ENCODE measurements around the gene ANAPC16.
"Not testable (repeated sequence)": the region's sequence is repeated elsewhere in the genome, so short reads cannot be mapped to it uniquely, and the experiment has no call there.

The ANAPC16 gene

DNA sequence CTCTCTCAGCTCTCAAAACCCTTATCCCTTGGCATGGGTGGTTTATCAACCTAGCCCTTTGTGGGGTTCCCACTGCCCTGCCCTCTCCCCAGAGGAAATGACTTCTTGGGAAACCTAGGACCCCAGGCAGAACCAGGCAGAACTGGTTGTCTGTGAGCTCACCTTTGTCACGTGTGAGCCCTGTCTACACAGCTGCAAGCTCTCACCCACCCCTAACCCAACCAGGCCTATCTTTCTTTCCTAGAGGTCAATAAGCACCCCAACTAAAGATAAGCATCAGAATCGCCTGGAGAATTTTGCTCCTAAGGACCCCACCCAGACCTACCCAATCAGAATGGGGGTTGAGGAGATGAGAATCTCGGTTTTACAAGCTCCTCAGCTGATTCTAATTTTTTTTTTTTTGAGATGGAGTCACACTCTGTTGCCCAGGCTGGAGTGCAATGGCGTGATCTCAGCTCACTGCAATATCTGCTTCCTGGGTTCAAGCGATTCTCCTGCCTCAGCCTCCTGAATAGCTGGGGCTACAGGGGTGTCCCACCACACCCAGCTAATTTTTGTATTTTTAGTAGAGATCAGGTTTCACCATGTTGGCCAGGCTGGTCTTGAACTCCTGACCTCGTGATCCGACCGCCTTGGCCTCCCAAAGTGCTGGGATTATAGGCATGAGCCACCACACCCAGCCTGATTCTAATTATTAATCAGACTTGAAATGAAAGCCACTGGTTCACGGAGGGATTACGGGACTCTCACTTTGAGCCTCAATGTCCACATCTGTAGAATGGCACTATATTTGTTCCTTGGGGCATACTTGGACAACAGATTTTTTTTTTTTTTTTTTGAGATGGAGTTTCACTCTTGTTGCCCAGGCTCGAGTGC, 50.4 kb downstream of the ANAPC16 start:
- no peak for DNase-seq

DNA sequence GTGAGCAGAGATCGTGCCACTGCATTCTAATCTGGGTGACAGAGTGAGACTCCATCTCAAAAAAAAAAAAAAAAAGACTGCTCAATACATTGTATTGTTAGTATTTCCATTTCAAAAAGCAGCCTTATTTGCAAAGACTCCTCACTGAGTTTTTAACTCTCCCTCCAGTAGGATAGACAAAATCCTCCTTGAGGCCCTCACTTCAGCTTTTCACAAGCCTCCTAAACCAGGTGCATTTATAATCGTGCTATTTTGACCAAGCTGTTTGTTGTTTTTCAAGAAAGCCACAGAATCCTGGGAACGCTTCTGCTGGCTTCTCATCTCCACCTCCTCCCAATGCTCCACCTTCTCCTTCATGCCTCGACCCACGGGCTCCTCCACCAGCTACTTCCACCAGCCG, 51.6 kb downstream of the ANAPC16 start:
- DNase-seq: no peak

DNA sequence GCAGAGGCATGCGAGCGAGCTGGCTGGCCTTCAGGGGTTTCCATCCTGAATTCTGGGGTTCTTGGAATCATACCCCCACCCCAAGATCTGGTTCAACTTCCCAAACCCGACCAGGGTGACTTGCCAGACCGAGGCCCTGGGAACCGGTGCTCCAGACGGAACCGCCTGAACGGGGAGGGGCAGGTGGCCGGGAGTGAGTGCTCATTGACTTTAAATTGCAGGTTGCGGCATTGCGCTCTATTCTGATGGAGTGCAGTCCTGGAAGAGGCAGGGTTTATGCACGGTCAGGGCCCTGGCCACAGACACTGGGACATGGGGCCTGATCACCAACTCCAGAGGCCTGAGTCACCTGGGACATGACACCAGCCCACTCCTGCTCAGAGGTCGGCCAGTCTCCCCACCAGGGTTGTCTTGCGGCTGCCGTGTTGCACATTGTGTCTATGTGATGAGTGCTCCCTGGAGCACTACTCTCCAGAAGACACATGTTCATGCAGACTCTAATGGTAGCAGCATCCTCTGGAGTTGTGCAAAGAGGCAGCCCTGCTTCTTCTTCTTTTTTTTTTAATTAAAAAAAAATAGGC, 52.1 kb downstream of the ANAPC16 start:
- no peak for DNase-seq

DNA sequence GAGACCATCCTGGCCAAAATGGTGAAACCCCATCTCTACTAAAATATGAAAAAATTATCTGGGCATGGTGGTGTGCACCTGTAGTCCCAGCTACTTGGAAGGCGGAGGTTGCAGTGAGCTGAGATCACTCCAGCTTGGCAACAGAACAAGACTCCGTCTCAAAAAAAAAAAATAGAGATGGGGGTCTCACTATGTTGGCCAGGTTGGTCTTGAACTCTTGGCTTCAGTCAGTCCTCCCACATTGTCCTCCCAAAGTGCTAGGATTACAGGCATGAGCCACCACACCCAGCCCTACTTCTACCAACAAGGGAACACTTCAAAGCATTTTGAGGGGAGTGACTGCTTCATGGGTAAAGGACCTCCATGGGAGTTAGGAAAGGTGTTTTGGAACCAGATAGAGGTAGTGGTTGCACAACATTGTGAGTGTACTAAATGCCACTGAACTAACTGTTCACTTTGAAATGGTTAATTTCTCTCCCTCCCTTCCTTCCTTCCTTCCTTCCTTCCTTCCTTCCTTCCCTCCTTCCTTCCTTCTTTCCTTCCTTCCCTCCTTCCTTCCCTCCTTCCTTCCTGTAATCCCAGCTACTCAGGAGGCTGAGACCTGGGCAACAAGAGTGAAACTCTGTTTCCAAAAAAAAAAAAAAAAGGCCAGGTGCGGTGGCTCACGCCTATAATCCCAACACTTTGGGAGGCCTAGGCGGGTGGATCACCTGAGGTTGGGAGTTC, 52.8 kb downstream of the ANAPC16 start:
- not testable (repeated sequence) for DNase-seq

DNA sequence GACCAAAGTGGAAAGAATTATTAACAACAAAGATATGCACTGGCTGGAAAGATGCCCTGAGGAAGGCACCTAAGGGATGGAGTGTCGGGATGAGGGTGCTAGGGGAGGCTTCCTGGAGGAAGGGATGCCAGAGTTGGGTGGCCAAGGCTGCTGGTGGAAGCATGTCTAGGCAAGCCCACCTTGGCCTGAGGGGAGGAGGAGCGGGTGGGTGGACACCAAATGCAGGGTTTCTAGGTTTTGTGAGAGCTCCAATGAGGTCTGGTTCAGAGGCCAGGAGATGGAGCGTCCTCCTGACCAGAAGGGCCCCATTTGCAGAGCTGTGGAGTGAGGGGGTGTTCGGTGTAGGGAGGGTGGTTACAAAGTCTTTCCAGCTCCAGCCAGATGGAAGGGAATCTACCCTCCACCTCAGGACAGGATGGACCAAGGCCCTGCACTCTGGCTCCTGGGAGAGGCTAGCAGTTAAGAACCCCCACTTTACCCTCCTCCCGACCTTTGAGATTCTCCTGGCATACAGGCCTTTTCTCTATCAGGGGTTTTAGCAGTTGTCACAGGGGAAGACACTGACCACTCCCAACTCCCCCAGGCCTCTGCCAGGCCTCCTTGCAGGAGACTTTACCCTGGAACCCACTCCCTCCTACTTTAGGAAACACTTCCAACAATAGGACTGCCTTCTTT, 54.9 kb downstream of the ANAPC16 start:
- DNase-seq: no peak

DNA sequence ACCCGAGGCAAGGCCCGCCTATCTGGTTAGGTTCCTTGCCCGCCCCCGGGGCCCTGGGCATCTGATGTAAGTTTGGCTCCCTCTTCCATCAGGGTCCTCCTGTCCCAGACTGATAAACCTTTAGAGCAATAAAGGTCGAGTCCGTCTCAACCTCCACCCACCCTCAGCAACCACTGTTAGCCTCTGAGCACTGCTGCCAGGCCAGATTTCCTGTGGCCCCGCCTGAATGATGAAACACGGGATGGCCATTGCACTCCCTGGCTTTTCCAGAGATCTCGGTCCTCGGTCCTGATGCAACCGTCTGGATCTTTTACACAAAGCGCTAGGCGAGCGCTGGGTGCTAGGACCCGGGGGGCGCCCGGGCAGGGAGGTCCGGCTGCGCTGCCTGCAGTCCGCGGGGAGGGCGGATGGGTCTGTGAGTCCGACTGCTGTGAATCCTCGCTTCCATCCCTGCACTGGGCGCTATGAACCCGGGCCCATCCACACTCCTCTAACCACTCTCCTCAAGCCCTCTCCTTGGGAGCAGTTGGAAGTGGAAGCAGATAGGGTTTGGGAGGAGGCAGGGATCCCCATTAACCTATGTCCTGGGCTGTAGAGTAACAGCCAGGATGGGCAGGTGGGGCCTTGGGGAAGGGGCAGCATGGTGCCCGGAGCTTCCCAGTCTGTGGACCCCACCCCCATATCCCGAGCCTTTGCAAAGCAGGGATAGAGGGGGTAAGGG, 57.0 kb downstream of the ANAPC16 start:
- no peak for DNase-seq

DNA sequence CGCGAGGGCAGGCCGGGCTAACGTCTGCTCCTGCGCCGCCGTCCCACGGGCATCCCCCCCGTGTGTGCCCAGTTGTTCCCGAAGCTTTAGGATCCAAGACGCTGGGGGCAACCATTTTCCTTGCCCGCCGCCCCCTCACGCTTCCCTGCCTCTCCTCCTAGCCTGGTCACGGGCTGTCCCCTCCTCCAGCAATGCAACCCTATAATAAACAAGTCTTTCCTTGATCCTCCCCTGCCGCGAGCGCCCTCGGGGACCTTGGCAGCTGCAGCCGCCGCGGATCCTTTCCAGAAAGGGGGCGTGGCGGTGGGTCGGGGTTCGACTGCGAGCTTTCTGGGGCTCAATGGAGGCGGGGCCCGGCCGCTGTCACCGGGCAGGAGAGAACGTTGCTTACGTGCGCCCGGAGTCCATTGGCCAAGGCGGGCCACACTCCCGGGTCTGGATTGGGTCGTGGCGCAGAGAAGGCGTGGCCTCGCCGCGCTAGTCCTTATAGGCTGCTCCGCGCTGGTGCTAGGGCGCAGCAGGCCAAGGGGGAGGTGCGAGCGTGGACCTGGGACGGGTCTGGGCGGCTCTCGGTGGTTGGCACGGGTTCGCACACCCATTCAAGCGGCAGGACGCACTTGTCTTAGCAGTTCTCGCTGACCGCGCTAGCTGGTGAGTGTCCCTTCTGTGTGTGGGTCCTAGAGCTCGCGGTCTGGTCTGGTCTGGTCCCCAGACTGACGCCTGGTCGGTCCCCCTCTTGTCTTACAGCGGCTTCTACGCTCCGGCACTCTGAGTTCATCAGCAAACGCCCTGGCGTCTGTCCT, 57.8 kb downstream of the ANAPC16 start, which contains the start of gene DDIT4:
TSS of gene DDIT4 (plus strand) at position 515 of the 803 bp plus-strand sequence. CDS start 293 bp downstream, outside the sequence.
- DNase-seq: peak; percentile 97

DNA sequence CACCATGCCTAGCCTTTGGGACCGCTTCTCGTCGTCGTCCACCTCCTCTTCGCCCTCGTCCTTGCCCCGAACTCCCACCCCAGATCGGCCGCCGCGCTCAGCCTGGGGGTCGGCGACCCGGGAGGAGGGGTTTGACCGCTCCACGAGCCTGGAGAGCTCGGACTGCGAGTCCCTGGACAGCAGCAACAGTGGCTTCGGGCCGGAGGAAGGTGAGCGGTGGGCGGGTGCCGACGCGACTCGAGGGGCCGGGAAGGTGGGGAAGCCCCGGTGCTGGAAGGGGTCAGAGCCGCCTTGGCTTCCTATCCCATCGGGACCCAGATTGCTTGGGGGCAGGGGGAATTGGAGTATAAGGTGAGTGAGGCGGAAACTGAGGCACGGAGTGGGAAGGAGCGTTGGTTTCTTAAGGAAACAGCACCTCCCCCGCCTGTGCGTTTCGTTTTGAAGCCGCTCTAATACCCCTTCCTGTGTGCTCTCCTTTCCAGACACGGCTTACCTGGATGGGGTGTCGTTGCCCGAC, 58.5 kb downstream of the ANAPC16 start:
- no peak for DNase-seq

DNA sequence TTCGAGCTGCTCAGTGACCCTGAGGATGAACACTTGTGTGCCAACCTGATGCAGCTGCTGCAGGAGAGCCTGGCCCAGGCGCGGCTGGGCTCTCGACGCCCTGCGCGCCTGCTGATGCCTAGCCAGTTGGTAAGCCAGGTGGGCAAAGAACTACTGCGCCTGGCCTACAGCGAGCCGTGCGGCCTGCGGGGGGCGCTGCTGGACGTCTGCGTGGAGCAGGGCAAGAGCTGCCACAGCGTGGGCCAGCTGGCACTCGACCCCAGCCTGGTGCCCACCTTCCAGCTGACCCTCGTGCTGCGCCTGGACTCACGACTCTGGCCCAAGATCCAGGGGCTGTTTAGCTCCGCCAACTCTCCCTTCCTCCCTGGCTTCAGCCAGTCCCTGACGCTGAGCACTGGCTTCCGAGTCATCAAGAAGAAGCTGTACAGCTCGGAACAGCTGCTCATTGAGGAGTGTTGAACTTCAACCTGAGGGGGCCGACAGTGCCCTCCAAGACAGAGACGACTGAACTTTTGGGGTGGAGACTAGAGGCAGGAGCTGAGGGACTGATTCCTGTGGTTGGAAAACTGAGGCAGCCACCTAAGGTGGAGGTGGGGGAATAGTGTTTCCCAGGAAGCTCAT, 59.0 kb downstream of the ANAPC16 start:
- peak; percentile 66 to 68 for DNase-seq

DNA sequence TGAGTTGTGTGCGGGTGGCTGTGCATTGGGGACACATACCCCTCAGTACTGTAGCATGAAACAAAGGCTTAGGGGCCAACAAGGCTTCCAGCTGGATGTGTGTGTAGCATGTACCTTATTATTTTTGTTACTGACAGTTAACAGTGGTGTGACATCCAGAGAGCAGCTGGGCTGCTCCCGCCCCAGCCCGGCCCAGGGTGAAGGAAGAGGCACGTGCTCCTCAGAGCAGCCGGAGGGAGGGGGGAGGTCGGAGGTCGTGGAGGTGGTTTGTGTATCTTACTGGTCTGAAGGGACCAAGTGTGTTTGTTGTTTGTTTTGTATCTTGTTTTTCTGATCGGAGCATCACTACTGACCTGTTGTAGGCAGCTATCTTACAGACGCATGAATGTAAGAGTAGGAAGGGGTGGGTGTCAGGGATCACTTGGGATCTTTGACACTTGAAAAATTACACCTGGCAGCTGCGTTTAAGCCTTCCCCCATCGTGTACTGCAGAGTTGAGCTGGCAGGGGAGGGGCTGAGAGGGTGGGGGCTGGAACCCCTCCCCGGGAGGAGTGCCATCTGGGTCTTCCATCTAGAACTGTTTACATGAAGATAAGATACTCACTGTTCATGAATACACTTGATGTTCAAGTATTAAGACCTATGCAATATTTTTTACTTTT, 59.7 kb downstream of the ANAPC16 start:
- DNase-seq: no peak

DNA sequence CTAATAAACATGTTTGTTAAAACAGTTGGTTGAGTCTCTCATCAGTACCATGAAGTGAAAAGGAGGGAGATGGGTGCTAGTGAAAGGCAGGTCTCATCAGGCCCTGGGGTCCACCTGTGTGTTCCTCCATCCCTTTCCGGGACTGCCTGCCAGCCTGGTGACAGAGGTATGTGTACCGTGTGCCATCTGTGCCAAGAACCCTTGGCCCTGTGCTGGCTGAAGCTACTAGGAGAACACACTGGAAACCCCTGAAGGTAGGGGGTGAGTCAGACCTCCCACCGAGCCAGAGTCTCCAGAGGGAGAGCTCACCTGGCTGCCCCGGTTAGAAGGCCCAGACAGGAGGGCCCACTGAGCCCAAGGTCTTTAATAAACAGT, 60.2 kb downstream of the ANAPC16 start:
- peak in 1 of 2 experiments; percentile 50 for DNase-seq

DNA sequence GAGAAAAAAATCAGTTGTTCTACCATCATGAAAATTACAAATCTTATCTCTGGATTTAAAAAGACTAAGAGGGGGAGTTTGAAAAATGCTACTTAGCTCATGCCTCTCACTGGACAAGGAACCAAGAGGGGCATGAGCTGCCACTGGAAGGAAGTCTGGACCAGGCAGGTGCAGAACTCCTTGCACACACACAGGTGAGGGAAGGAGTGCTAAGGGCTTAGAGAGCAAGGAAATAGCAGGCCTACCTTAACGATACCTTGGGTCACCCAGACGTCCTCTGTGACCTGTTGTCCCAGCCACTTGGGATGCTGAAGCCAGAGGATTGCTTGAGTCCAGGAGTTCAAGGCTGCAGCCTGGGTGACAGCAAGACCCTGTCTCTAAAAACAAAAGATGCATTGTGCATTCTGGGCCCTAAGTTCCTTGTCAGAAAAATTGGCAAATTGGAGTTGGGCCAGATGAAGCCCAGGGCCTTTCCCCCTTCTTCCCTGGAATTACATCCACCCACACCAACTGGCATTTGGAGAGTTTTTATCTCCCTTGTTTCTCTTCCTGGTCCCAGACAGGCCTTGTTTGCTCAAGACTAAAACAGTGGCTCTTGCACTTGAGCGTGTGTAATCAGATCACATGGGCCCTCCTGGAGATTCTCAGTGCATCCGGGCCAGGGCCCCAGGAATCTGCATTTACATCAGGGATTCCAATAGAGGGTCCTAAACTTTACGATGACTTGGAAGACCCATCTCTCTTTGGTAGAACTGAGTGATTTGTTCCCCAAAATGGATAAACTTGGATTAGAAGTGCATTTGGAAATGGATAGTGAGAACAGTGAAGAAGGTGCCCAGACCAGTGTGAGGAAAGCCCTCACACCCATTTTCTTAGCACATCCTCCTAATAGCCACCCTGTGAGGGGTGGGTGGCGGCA, 60.9 kb downstream of the ANAPC16 start:
- no peak for DNase-seq

DNA sequence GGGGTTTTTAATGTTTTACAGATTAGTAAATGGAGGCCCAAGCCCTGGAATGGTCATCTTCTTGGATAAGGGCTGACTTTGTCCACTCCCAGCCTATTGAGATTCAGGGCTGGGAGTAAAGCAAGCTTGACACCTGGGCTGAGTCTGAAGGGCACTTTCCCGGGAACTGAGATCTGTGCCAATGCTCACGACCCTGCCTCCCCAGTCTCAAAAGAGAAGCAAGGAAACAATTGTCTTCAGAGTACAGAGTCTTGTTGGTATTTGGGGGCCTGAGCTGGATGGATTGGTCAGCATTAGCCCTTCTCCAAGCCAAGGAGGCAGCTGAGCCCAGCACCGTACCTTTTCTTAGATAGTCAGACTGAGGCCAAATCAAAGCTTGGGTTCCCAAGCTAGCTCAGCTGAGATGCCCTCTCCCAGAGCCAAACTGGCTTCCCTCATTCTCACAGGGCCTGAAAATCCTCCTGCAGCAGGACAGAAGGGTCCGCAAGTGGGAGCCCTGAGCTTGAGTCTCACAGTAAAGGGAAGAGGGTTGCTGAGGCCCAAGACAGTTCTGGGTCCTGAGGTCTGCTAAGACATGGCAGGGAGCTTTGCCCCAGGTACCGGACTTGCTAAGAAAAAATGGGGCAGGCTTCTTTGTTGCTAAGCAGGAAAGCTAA, 61.7 kb downstream of the ANAPC16 start:
- no peak for DNase-seq

DNA sequence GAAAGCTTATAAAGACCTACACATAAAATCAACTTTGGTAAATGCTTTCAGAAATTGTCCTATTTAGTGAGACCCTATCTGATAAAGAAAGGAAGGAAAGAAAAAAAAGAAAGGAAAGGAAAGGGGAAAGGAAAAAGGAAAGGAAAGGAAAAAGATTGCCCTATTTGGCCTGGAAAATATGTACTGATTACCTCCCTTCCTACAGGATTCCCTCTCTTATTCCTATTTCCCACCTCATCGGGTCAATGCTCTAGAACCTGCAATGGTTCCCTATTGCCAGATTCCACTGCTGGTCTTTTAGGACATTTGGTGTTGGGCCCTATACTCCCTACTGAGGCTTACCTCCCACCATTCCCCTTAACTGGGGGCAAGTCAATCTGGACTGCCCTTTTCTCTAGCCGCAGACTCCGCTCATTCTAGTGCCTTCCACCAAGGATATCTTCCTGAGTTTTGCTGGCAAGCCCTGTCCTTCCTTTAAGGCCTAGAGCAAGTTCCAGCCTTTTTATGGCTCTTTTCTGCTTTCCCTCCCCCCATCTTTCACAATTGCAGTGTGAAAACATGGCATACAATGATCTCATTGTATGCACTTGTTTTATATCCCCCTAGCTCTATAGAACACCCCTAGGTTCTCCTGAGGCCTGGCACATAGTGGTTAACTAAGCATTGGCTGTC, 62.3 kb downstream of the ANAPC16 start:
- DNase-seq: no peak

DNA sequence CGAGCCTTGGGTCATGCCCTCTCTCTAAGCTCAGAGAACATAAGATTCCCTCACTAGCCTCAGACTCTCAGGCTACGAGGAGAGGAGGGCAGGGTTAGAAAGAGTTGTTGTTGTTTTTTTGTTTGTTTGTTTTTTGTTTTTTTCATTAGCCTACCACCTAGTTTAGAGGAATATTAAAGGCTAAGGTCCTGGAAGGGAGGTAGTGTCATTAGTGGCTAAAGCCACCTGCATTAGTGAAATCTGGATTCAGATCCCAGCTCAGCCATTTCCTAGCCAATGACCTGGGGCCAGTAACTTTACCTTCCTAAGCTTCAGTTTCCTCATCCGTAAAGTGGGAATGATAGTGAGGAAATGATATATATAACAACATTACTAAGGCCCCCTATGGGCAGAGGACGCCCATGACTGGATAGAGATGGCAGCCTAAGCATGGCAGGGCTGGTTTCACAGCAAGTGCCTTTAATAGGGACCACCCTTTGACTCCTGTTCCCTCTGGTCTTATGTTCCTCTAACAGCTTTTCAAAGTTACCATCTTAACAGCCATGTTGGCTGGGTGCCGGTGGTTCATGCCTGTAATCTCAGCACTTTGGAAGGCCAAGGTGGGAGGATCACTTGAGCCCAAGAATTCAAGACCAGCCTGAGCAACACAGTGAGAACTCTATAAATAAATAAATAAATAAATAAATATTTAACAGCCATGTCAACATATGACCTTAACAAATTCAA, 63.0 kb downstream of the ANAPC16 start:
- no peak for DNase-seq

DNA sequence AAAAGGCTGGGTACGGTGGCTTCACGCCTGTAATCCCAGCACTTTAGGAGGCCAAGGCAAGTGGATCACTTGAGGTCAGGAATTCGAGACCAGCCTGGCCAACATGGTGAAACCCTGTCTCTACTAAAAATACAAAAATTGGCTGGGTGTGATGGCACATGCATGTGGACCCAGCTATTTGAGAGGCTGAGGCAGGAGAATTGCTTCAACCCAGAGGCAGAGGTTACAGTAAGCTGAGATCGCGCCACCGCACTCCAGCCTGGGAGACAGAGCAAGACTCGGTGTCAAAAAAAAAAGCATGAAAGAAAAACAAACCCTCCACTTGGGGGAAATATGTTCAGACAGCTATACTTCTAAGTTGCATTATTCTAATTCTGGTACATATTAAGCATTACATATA, 63.8 kb downstream of the ANAPC16 start:
- not testable (repeated sequence) for DNase-seq

DNA sequence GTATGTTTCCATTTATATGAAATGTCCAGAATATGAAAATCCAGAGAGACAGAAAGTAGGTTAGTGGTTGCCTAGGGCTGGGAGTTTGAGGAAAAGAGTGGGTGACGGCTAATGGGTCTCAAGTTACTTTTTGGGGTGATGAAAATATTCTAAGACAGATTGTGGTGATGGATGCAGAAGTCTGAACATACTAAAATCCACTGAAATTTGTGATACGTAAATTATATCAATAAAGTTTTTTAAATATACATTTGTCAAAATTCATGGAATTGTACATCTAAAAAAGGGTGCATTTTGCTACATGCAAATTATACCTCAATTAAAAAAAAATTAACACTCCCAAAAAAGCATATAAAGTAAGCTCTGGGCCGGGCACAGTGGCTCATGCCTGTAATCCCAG, 67.3 kb downstream of the ANAPC16 start:
- DNase-seq: no peak

All from activated CD4-positive, alpha-beta T cell treated with anti-CD3 and anti-CD28 coated beads, Interleukin-2, amount 50 U/mL, for 4 hours (primary cell).